Activated CD4-positive, alpha-beta T cell treated with anti-CD3 and anti-CD28 coated beads for 24 hours (primary cell): ENCODE results near the gene JADE1.
A peak's percentile ranks its signal among the peaks of the same experiment; 100 is the strongest.

Experiments
- DNase-seq, 2 donors: peaks; one replicate each; pipeline ENCODE4 v3.0.0-alpha.2; 2020; ENCODE audit warnings: low read depth in 2 of 2

Gene JADE1

GRCh38 chr4:128841402-128841801 lies 31.9 kb downstream of the JADE1 start:
- DNase-seq = no peak

GRCh38 chr4:128844931-128845330 lies 35.4 kb downstream of the JADE1 start:
- DNase-seq = no peak

GRCh38 chr4:128846063-128846462 lies 36.6 kb downstream of the JADE1 start:
- DNase-seq = no peak

GRCh38 chr4:128847082-128847724 lies 37.7 kb downstream of the JADE1 start:
- no peak for DNase-seq

GRCh38 chr4:128848461-128848860 lies 39.0 kb downstream of the JADE1 start:
- DNase-seq = no peak

- DNase-seq = no peak
Observed at GRCh38 chr4:128850252-128850651, 40.8 kb downstream of the JADE1 start.

- no peak for DNase-seq
Observed at GRCh38 chr4:128853741-128854140, 44.2 kb downstream of the JADE1 start.

- no peak for DNase-seq
Observed at GRCh38 chr4:128854433-128854832, 44.9 kb downstream of the JADE1 start.

GRCh38 chr4:128855621-128856020 lies 46.1 kb downstream of the JADE1 start:
- no peak for DNase-seq

- no peak for DNase-seq
Observed at GRCh38 chr4:128856246-128856645, 46.7 kb downstream of the JADE1 start.

GRCh38 chr4:128858879-128859671 lies 49.6 kb downstream of the JADE1 start:
- DNase-seq = no peak

- DNase-seq = no peak
Observed at GRCh38 chr4:128859887-128860677, 50.6 kb downstream of the JADE1 start.

- no peak for DNase-seq
Observed at GRCh38 chr4:128861856-128862518, 52.5 kb downstream of the JADE1 start.

GRCh38 chr4:128862608-128863311 lies 53.3 kb downstream of the JADE1 start:
- peak in 1 of 2 donors; percentile 32 for DNase-seq

GRCh38 chr4:128863312-128864075 lies 54.0 kb downstream of the JADE1 start:
- peak; percentile 54 for DNase-seq

- DNase-seq = no peak
Observed at GRCh38 chr4:128865132-128865531, 55.6 kb downstream of the JADE1 start.

GRCh38 chr4:128866269-128866668 lies 56.8 kb downstream of the JADE1 start:
- DNase-seq = no peak

GRCh38 chr4:128866691-128867090 lies 57.2 kb downstream of the JADE1 start:
- DNase-seq = no peak

- no peak for DNase-seq
Observed at GRCh38 chr4:128868758-128869157, 59.3 kb downstream of the JADE1 start.

GRCh38 chr4:128869776-128870509 lies 60.4 kb downstream of the JADE1 start:
- no peak for DNase-seq
